Calu3 (cell line): ENCODE data around the gene TADA3. TPM values are rescaled to one million over a fixed set of nuclear protein-coding genes. Genes with fewer than 3 reads are reported as not detected.

Experiments used
- BruUV-seq: library from RNA; stranded (reverse); fragments of 400-500 nt; replicated peaks from 2 replicates; lab custom pipeline; 2021; lab: Mats Ljungman, UMichigan
- CTCF ChIA-PET: fragments of 300-600 bp; sonication (Branson Sonifier 250); formaldehyde crosslinking; loops from one replicate; lab custom pipeline; 2022; ENCODE audit warnings: antibody characterized with exemption; lab: Charles Lee
- DNase-seq: peaks from one replicate; pipeline ENCODE4 v3.0.0; 2022
- H3K27ac Mint-ChIP-seq: one replicate; pipeline ENCODE4 v1.8.0; 2022; ENCODE audit warnings: mixed read lengths; ENCODE audit not compliant: unreplicated experiment
- H3K27me3 Mint-ChIP-seq: one replicate; pipeline ENCODE4 v1.8.0; 2022; ENCODE audit warnings: mixed read lengths; ENCODE audit not compliant: unreplicated experiment
- H3K36me3 Mint-ChIP-seq: one replicate; pipeline ENCODE4 v1.8.0; 2022; ENCODE audit warnings: mild to moderate bottlenecking, moderate library complexity, mixed read lengths; ENCODE audit not compliant: insufficient read depth, unreplicated experiment
- H3K4me1 Mint-ChIP-seq: one replicate; pipeline ENCODE4 v1.8.0; 2022; ENCODE audit warnings: mild to moderate bottlenecking, low read depth, mixed read lengths; ENCODE audit not compliant: unreplicated experiment
- H3K4me3 Mint-ChIP-seq: one replicate; pipeline ENCODE4 v1.8.0; 2022; ENCODE audit warnings: mild to moderate bottlenecking, low read depth, moderate library complexity, mixed read lengths; ENCODE audit not compliant: unreplicated experiment
- H3K9me3 Mint-ChIP-seq: one replicate; pipeline ENCODE4 v1.8.0; 2022; ENCODE audit warnings: low read depth, mixed read lengths; ENCODE audit not compliant: unreplicated experiment
- intact Hi-C: fragments of 100-400 bp; cut with micrococcal nuclease; formaldehyde crosslinking; loops from one replicate; pipeline ENCODE4 v1.10.0; 2022; ENCODE audit not compliant: unreplicated experiment
- total RNA-seq: library from RNA; stranded (reverse); gene quantifications from 2 replicates; pipeline ENCODE4 v1.2.3, GENCODE V29; 2022
- TF ChIP-seq, protein P1 (sequence below): fragments of 200-600 bp; IDR thresholded peaks from one replicate; pipeline ENCODE4 v1.8.0; 2022; ENCODE audit warnings: antibody characterized with exemption; ENCODE audit not compliant: unreplicated experiment

The TADA3 gene
- total RNA-seq, 1 experiment from 2014 or later, result 48.5 TPM

DNA sequence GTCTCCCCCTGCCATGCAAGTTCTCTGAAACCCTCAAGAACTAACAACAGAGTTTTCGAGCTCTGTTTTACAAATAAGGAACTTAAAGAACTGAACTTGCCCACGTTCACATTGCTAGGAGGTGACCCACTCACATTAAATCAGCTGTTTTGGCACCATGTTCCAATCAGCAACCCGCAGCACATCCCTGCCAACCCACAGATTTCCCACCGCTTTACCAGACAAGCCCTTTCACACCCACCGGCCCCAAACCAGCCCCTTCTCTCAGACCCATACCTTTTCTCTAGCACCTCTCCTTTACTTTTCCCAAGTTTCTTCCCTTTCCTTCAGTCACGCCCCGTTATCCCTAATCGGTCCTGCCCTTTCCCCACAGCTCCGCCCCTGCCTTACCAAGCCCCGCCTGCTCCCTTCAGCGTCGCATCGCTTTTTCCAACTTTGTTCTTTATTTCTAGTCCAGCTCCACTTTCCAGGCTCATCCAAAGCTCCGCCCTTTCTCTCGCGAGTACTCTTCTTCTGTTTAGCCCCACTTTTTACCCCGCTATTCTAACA, 61.5 kb downstream of the TADA3 start:
- TF ChIP-seq, protein P1, sequence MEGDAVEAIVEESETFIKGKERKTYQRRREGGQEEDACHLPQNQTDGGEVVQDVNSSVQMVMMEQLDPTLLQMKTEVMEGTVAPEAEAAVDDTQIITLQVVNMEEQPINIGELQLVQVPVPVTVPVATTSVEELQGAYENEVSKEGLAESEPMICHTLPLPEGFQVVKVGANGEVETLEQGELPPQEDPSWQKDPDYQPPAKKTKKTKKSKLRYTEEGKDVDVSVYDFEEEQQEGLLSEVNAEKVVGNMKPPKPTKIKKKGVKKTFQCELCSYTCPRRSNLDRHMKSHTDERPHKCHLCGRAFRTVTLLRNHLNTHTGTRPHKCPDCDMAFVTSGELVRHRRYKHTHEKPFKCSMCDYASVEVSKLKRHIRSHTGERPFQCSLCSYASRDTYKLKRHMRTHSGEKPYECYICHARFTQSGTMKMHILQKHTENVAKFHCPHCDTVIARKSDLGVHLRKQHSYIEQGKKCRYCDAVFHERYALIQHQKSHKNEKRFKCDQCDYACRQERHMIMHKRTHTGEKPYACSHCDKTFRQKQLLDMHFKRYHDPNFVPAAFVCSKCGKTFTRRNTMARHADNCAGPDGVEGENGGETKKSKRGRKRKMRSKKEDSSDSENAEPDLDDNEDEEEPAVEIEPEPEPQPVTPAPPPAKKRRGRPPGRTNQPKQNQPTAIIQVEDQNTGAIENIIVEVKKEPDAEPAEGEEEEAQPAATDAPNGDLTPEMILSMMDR, result no peak
- no peak for DNase-seq
- H3K4me1 Mint-ChIP-seq, result peaks cover 27% of the 10 kb centered on the region
- H3K9me3 Mint-ChIP-seq, result no peaks in the 10 kb centered on the region
- intact Hi-C loops, result no loop called here
- H3K27me3 Mint-ChIP-seq, result peaks cover 29% of the 10 kb centered on the region
- BruUV-seq, result no TSS peak
- CTCF ChIA-PET, result interaction anchor here (1.0 to 1.5 kb wide), 2 partner anchors 15 to 19 kb away, joined by 3 to 4 read pairs; partner anchors contain the start of gene OGG1
- H3K4me3 Mint-ChIP-seq, result peak overlapping the region; percentile 87
- H3K36me3 Mint-ChIP-seq, result peaks cover 48% of the 10 kb centered on the region
- peak overlapping the region; percentile 83 for H3K27ac Mint-ChIP-seq

Other genes with a start within 250 kb of the TADA3 start
- not detected in 2 replicates for gene LHFPL4, start 238.7 kb downstream of the TADA3 start, total RNA-seq
- 36.3 and 38.1 TPM in 2 replicates for gene MTMR14, start 143.0 kb downstream of the TADA3 start, total RNA-seq
- not detected in 2 replicates for gene CPNE9, start 88.6 kb downstream of the TADA3 start, total RNA-seq
- 19.8 and 20.4 TPM in 2 replicates for gene BRPF1, start 60.7 kb downstream of the TADA3 start, total RNA-seq
- gene OGG1, start 42.5 kb downstream of the TADA3 start, total RNA-seq, result 17.1 and 21.8 TPM in 2 replicates
- 4.1 and 7.2 TPM in 2 replicates for gene CAMK1, start 22.5 kb downstream of the TADA3 start, total RNA-seq
- 133 and 141 TPM in 2 replicates for gene ARPC4, start 609 bp upstream of the TADA3 start, total RNA-seq
- 19.5 and 21.9 TPM in 2 replicates for gene TTLL3, start 17.8 kb upstream of the TADA3 start, total RNA-seq
- 30.9 and 41.7 TPM in 2 replicates for gene RPUSD3, start 51.5 kb upstream of the TADA3 start, total RNA-seq
- gene CIDEC, start 87.8 kb upstream of the TADA3 start, total RNA-seq, result 0.71 and 1.3 TPM in 2 replicates
- gene JAGN1, start 98.1 kb upstream of the TADA3 start, total RNA-seq, result 32.4 and 34.2 TPM in 2 replicates
- 25.5 and 30.6 TPM in 2 replicates for gene IL17RE, start 110.4 kb upstream of the TADA3 start, total RNA-seq
- 19.1 and 24.7 TPM in 2 replicates for gene IL17RC, start 124.6 kb upstream of the TADA3 start, total RNA-seq
- 23.2 and 25.4 TPM in 2 replicates for gene CRELD1, start 141.4 kb upstream of the TADA3 start, total RNA-seq
- 1.2 and 1.6 TPM in 2 replicates for gene PRRT3, start 159.9 kb upstream of the TADA3 start, total RNA-seq
- gene EMC3, start 194.4 kb upstream of the TADA3 start, total RNA-seq, result 59.2 and 64.2 TPM in 2 replicates
- 34.2 and 40.3 TPM in 2 replicates for gene FANCD2, start 234.0 kb upstream of the TADA3 start, total RNA-seq